GM21423 (cell line): ENCODE results near the gene OSBPL2.

Experiments used
- ATAC-seq: cut with Tn5 transposase; IDR thresholded peaks from one replicate; pipeline ENCODE4 v1.9.1; 2021; ENCODE audit warnings: mild to moderate bottlenecking, moderate library complexity; ENCODE audit not compliant: unreplicated experiment

Gene OSBPL2

DNA sequence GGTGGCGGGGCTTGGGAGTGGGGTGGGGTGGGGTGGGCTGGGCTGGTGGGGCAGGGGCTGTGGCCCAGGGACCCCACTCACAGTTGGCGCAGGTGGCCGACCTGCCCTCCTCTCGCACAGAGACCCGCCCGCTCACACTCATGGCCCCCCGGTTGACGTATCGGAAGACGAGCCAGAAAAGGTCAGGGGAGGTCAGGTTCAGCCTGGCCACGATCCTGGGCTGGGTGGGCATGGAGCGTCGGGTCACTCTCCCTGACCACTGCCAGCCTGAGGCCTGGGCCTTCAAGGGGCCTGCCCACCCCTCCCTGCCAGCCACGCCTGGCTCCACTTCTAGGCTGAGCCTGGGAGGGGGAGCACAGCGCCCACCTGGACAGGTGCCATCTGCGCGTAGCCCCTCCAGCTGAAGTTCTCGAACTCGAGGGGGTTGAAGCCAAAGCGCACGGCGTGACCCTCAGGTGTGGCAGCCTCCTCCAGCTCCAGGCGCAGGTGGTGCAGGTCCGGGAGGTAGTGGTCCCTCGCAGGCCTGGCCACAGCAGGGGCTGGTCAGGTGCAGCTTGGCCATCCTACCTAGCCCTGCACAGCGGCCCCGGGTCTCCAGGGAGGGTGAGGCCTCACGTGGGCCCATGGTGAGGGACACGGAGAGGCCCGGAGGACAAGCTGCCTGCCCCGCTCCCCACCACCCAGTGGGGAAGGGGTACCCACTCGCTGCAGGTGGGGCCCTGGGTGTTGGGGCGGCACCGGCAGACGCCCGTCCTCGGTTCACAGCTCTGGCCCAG, 95.7 kb downstream of the OSBPL2 start:
- ATAC-seq, result no peak

DNA sequence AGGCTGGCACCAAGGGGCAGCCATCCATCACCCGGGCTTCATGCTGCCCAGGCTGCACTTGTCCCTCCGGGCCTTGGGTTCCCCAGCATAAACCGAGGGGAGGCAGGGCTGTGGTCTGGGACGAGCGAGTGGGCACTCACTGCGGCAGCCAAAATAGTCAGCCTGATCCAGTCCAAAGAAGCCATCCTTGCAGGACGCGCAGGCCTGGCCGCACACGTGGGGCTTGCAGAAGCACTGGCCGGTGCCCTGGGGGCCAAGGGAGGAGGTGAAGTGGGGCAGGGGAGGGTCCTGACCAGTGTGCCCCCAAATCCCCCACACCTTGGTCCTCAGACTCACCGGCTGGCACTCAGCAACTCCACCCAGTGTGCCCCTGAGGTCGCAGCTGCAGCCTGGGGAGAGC, 96.6 kb downstream of the OSBPL2 start:
- ATAC-seq, result no peak

DNA sequence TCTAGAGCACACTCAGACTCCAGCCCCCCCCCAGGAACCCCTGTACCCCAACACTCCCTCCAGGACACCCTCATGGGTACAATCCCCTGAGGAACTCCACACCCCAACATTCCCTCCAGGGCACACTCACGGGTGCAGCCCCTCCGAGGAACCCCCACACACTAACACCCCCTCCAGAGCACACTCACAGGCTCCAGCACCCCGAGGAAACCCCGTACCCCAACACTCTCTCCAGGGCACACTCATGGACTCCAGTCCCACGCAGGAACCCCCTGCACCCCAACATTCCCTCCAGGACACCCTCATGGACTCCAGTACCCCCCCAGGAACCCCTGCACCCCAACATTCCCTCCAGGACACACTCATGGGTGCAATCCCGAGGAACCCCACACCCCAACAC, 97.2 kb downstream of the OSBPL2 start:
- ATAC-seq, result no peak

DNA sequence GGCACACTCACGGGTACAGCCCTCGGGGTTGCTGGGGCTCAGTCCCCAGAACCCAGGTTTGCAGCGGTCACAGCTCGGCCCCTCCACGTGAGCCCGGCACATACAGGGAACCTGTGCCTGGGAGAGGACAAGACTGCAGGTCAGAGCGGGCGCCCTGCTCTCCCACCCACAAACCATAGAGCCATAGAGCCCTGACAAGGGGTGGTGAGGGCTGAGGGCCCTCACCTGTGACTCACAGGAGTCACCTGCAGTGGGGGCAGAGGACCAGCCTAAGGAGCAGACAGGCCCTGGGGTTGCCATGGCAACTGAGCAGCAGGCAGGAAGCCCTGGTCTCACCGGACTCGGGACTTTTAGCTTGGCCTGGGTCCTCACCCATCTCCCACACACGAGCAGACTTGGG, 98.0 kb downstream of the OSBPL2 start:
- ATAC-seq, result no peak

DNA sequence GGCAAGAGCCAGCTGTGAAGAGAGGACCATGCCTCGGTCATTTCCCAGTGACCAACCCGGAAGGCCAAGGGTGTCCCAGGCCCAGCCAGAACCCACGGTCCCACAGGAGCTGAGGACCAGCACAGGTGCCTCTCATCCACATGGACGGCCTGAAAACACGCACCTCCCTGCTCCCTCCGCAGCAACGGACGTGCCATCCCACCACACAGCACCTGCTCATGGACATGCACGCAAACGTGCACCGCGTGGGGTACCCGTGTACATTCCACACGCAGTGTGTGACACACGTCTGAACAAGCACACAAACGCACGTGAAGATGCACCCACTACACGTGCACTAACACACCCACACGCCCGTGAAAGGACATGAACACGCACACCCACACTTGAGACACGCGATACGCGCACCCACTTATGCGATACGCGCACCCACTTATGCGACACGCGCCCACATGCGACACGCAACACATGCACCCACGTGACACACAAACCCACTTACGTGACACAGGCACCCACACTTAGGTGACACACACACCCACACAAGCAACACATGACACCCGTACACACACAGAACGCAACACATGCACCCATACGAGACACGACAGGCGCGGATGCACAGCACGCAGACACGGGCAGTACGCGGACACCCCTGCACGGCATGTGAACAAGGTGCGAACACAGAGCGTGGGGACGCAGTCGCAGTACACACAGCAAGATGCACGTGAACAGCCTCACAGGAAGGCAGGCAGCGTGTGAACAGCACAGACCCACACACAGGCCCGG, 98.6 kb downstream of the OSBPL2 start:
- ATAC-seq, result no peak

DNA sequence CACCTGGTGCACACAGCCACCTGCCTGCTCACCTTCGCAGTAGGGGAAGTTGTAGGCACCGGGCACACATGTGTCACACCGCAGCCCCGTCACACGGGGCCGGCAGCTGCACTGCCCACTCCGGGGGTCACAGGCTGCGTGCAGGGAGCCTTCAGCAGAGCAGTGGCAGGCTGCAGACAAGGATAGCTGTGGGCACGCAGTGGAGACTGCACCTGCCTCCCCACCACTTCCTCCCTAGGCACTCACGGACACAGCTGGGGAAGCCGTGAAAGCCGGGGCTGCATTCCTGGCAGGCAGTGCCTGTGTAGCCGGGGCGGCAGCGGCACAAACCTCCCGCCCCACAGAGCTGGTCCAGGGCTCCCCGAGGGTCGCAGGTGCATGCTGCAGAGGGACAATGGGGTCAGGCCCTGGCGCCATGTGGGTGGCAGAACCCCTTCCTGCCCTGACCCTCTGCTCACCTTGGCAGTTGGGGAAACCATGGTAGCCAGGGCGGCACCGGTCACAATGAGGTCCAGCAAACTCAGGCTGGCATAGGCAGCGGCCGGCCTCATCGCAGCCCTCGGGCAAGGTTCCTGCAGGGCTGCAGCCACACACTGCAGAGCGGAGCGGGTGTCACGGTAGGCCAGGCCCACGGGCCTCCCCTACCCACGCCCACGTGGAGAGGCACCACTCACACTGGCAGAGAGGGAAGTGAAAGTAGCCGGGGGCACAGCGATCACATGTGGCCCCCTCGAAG, 99.4 kb downstream of the OSBPL2 start:
- ATAC-seq, result peak; percentile 54

DNA sequence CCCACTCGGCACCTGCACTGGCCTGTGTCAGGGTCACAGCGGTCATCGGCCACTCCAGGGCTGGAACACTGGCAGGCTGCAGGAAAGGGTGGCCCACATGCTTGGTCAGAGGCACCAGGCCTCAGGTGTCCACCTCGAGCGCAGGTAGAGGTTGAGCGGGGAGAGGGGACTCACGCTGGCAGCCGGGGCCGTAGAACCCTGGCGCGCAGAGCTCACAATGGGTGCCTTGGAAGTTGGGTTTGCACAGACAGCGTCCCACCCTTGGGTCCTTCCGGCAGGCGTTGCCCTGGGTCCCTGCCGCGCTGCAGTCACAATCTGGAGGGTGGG, 99.9 kb downstream of the OSBPL2 start:
- no peak for ATAC-seq

DNA sequence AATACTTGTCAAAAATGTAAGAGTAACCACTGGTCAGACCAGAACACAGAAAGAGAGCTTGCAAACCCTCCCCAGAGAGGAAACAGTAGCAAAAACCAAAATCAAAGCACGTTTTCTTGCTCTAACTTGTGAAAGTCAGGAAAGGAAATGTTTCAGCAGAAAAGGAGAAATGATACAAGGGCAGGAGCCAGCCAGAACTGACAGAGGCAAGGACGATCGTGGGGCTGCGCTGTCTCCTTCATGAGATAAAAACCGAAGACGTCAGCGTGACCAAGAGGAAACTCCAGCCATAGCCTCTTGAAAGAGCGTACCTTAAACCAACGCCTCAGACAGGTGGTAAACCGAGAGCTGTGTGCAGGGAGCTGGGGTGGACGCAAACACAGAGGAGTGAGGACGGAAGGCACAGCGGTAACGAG, 101.3 kb downstream of the OSBPL2 start:
- peak; percentile 71 for ATAC-seq

DNA sequence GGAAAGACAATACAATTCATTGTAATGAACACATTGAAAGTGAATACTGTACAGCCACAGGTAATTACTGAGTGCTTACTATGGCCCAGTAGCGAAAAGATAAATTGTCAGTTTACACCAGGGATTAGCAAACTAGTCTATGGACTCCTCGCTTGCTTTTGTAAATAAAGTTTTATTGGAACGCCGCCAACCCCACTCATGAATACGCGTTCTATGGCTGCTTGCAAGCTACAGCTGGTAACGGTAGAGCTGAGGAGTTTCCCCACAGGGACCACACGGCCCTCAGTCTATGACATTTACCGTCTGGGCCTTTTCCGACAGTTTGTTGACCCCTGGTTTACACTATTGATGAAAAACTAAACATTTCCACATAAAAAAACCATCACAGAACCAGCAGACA, 104.6 kb downstream of the OSBPL2 start:
- no peak for ATAC-seq

DNA sequence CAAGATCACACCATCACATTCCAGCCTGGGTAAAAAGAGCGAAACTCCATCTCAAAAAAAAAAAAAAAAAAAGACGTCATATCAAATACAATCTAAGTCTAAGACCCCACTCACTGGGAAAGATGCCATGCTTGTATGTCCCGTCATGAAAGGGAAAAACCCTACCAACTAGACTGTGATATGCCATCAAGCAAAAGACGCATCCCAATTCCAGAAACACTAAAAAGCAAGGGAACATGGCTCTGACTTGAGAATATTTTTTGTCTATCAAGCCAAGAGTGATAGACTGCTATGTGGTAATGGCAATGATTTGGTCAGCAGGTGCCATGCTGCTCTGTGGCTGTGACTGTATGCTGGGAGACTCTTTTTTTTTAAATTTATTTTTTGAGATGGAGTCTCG, 105.8 kb downstream of the OSBPL2 start:
- ATAC-seq, result no peak

DNA sequence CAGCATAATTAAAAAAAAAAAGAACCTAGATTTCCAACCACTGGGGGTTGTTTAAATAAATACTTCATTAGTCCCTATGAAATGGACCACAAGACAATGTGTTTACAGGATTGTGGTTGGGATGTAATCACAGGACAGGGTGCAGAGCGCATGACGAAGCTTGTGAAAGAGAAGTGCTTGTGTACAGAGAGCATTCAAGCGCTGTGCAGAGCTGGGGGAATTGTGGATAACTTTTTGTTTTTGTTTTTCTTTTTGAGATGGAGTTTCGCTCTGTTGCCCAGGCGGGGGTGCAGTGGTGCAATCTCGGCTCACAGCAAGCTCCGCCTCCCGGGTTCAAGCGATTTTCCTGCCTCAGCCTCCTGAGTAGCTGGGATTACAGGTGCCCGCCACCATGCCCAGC, 106.5 kb downstream of the OSBPL2 start:
- no peak for ATAC-seq
